Activated T-cell treated with anti-CD3 and anti-CD28 coated beads for 1 hour (primary cell): ENCODE data around the gene SYTL4.

Experiments used
- DNase-seq: peaks from one replicate; pipeline ENCODE4 v3.0.0-alpha.2; 2020; ENCODE audit warnings: low read depth

SYTL4 gene

GRCh38 chrX:100695302-100695701 is 36.6 kb downstream of the SYTL4 start:
- DNase-seq: no peak

- no peak for DNase-seq
These were observed 44.4 kb downstream of the SYTL4 start for GRCh38 chrX:100687546-100687945.

GRCh38 chrX:100687128-100687527 is 44.8 kb downstream of the SYTL4 start:
- DNase-seq: no peak

DNA sequence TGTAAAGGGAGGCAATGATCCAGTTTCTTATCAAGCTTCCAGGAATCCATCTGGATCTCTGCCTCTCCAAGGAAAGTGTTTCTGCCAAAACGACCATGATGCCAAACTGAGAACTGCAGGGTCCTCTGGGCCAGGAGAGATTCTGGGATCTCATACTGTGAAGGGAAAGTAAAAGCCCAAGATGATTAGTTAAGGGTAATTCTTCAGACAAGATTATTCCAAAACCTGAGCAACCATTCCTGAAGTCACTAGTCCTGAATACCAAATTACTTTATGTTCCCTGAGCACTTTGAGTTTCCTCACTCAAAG is 46.0 kb downstream of the SYTL4 start:
- DNase-seq: no peak

- DNase-seq: peak; percentile 39
These were observed 46.5 kb downstream of the SYTL4 start for GRCh38 chrX:100685284-100685996.

- DNase-seq: no peak
These were observed 49.0 kb downstream of the SYTL4 start for GRCh38 chrX:100682939-100683338.

DNA sequence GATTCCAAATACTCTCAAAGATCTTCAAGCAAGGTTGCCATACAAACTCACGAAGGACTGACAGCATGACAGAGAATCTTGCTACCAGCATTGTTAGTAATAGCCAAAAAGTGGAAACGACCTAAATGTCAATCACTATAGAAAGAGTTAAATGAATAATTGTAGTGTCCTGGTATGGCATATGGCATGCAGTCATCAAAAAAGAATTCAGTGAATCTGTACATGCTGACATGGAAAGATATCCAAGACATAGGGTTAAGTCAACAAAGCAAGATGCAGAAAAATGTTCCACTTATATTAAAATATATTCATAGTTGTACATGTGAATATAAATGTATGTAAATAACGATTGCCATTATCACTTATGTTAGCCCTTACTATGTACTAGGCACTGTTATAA is 50.3 kb downstream of the SYTL4 start:
- DNase-seq: no peak

GRCh38 chrX:100680756-100681155 is 51.2 kb downstream of the SYTL4 start:
- no peak for DNase-seq

GRCh38 chrX:100677611-100678181 is 54.2 kb downstream of the SYTL4 start:
- DNase-seq: no peak

- no peak for DNase-seq
These were observed 57.2 kb downstream of the SYTL4 start for GRCh38 chrX:100674705-100675104.

DNA sequence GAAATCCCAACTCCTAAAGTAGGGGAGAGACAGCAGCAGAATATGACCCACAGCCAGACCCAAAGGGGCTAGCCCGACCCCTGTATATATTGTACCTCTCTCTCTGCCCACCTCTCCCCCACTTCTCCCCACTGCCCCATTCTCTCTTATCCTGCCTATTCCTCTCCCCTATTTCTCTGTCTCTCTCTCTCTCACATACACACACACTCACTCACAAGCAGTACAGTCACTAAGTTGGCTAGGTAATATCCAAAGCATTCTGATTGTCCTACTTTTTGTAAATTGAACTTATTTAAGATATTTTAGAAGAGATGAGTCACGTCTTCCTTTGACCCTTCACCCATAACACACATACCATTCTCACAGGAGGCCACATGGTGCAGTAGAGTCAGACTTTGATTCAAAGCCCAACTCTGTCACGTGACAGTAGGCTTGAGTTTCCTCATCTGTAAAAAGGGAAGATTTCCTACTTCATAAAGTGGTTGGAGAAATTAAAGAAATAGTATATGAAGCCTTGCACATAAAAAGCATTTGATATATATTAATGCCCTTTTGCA is 58.4 kb downstream of the SYTL4 start:
- no peak for DNase-seq

- no peak for DNase-seq
These were observed 59.0 kb downstream of the SYTL4 start for GRCh38 chrX:100672966-100673365.

DNA sequence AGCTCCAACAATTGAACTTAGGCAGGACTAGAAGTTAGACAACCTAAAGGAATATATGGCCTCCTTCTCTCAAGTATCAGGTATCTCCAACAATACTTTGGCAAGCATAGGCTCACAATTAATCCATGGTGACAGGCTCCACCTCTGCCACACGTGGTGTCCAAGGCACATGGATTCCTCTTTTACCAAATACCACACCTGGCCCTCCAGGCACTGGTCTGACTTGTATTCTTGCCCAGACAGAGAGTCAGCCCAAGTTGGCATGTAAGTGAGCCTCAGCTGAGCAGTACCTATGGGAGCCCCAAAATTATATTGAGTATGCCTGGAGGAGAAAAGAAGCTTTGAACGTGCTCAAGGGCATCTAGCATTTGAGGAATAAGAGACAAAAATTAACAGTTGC is 68.3 kb downstream of the SYTL4 start:
- DNase-seq: no peak

DNA sequence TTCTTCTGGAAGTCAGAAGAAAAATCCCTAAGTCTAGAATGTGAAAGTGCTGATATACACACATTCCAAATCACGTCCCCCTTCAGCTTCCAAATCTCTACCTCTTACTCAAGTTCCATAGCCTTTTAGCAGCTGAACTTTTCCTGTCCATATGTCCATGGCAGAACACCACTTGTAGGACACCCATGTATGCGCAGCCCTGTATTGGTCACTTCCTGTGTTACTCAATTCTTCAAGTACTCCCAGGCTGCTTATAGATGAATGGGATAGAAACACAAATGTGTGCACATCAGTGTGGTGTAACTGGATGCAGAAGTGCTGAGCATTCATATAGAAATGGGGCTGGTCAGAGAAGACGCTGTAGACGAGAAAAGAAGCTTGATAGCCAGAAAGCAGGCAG is 69.1 kb downstream of the SYTL4 start:
- DNase-seq: no peak

- no peak for DNase-seq
These were observed 69.8 kb downstream of the SYTL4 start for GRCh38 chrX:100662170-100662569.

GRCh38 chrX:100659431-100660137 is 72.3 kb downstream of the SYTL4 start:
- no peak for DNase-seq

GRCh38 chrX:100658941-100659381 is 73.0 kb downstream of the SYTL4 start:
- no peak for DNase-seq

GRCh38 chrX:100654261-100654660 is 77.7 kb downstream of the SYTL4 start:
- DNase-seq: no peak

DNA sequence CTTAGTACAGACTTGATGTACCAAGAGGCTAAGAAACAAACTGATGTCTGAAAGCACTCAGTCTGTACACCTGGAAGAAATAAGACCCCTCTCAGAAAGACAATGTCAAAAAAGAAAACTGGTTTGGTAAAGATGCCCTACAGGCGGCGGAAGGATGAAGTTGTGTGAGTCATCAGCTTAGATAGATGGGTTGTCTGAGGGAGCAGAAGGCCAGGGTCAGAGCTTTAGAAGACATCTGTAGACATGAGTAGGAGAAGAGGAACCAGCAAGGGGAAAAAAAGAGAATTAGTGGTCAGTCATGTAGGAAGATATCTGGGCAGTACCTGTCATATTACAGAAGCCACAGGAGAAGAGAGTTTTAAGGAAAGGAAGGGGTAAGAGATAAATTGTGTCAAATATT is 79.7 kb downstream of the SYTL4 start:
- no peak for DNase-seq

DNA sequence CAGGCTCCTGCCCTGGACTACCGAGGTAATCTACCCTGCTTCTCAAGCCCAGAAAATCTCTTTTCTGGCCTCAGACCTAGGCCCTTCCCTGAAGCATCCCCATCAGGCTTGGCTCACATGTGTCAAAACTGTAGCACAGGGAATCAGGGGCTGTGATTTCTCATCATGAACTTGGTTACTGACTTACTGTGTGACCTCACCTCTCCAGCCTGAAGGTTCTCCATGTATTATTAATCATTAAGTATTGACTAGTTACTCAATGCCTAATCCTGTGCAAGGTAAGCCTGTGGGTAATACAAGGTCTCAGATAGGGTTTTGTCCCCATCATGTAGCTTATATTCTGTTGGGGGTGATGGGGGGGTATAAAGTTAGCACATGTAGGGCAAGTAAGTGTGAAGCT is 81.1 kb downstream of the SYTL4 start:
- no peak for DNase-seq

DNA sequence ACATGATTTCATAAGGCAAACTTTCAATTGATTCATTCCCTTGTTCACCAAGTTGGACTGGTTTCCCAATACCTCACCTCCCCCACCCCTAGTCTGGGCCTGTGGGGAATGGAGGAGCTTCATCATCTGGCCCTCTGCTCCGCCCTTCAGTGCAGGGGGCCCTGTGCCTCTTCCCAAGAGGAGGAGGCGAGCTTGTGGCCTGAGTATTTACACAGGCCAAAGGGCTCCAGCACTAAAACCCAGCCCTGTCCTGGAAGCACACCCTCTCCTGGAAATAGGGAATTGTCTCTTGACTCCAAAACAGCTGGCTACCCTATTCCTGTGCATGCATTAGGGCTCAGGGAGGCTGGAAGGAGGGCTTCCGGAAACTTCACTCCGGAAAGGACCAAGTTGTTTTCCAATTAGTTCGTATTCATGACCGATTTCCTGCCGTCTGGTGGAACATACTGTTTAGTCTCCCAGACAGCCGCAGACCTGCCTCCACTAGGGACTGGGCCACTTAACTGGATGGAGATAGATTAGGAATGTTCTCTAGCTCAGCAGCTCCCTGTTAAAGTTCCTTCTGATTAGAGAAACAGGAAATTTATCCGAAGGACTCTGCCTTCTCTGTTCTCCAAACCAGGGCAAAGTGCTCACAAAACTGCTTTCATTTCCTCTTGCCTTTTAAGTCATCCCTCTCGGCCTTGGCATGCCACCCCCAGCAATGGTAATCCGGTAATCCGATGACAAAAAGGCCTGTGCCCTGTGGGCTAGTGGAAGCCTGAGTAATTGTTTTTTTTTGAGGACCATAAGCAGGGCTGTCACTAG is 82.2 kb downstream of the SYTL4 start:
- no peak for DNase-seq
